ENCODE measurements around the gene TMCO4.

GRCh38 chr1:19776287-19776686 lies 23.4 kb downstream of the TMCO4 start:
- TF ChIP-seq CTCF (tag by site-specific recombination; IDR thresholded peaks at IDR 0.05) (no peak), ZNF624 (tag by site-specific recombination; IDR thresholded peaks at IDR 0.05) (no peak), INSM2 (tag by site-specific recombination; IDR thresholded peaks at IDR 0.05) (no peak)
